GM19035 (cell line): ENCODE data around the gene COL5A1.

ENCODE experiments used
- ATAC-seq: cut with Tn5 transposase; IDR thresholded peaks from one replicate; pipeline ENCODE4 v1.9.1; 2021; ENCODE audit not compliant: unreplicated experiment

The COL5A1 gene

GRCh38 chr9:134641173-134641989 lies at the start of gene COL5A1:
TSS of gene COL5A1 (plus strand) at chr9:134641803. CDS start at chr9:134642188, 385 bp downstream.
- no peak for ATAC-seq

- no peak for ATAC-seq
Measured at GRCh38 chr9:134592018-134592818, 49.4 kb upstream of the COL5A1 start.

DNA sequence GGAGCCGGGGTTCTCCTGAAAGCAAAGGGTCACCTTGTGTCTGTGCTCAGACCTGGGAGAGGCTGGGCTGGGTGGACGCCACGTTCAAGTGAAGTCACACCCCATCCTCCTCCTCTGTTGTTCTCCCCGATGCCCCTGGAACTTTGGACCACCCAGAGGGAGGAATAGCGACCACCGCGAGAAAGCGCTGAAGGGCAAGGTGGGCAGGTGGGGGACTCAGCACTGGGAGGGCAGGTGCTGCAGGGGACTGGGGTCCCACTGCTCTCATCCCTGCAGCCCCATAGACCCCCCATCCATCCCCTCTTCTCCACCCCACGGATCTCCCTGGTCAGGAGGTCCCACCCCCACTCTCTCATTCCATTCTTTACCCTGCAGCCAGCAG lies 48.8 kb upstream of the COL5A1 start:
- ATAC-seq, result no peak

DNA sequence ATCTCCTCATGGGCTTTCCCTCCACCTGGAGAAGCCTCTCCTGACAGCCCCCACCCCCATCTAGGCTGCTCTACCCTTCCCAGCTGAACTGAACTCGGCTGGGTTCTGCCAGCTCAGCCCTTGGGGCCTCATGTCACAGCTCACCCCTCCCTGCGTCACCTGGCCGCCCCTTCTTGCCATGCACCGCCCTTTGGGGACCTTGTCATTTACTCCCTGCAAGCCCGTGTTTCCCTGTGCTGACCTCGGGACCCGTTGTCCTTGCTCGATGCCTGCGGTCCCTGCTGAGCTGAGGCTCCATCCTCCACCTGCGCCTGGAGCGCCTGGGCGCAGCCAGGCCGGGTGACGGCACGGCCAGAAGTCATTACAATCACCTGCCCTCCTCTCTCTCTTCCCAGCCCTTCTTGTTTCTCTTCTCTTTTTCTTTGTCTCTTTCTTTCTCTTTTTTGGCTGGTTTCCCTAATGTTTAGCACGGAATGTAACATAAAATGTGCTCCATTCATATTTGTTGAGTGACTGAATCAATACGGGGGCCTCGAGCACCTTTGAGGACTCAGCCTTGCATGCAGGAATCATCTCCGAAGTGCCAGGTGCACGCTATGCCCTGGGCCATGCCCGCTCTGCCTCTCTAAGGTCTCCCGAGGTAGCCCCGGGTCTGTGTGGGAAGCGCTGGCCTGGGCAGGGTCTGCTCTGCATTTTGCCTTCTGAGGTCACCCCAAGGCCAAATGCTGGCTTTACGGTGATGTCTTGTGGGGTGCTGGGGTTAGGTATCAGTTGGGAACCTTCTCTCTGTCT lies 48.1 kb upstream of the COL5A1 start:
- ATAC-seq, result no peak

GRCh38 chr9:134594078-134594941 lies 47.3 kb upstream of the COL5A1 start:
- ATAC-seq, result no peak

GRCh38 chr9:134595014-134595413 lies 46.6 kb upstream of the COL5A1 start:
- ATAC-seq, result no peak

GRCh38 chr9:134597041-134597913 lies 44.3 kb upstream of the COL5A1 start:
- no peak for ATAC-seq

DNA sequence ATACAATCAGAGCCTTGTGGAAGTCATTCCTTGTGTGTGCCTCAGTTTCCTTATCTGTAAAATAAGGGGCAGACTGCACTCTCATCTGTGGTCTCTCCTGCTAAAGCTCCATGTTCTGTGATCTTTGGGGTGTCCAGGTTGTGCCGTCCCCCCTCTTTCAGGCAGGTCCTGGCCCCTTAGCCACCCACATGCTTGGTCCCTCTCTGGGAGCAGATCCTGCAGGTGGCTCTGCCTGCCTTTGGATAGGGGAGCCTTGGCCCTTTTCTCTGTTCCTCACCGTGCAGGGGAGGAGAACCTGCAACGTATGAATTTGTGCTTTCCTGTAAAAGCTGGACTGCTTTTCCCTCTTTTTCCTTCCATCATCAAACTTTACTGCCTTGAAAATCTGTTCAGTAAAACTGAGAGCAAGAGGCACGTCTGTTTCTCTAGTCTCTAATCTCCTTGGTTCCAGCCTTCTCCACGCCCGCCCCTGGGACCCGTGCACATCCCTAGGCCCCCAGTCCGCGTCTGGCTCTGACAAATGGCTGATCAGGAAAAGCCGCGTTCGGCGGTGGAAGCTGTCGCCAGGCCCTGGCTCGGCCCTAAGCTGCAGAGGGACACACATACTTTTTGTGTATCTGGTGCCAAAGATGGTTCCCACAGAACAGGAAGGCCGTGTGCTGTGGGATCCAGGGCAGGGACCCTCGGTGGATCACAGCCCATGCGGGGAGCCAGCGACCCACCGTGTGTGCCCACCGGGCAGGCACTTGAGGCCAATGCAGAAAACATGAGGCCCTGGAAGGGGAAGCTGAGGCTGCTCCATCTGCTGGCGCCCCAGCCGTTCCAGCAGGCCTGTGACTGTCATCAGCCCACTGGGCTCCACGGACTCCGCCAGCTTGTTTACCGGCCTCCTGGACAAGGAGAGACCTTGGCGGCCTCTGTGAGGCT lies 43.4 kb upstream of the COL5A1 start:
- no peak for ATAC-seq

- ATAC-seq, result no peak
Measured at GRCh38 chr9:134598884-134599245, 42.7 kb upstream of the COL5A1 start.

DNA sequence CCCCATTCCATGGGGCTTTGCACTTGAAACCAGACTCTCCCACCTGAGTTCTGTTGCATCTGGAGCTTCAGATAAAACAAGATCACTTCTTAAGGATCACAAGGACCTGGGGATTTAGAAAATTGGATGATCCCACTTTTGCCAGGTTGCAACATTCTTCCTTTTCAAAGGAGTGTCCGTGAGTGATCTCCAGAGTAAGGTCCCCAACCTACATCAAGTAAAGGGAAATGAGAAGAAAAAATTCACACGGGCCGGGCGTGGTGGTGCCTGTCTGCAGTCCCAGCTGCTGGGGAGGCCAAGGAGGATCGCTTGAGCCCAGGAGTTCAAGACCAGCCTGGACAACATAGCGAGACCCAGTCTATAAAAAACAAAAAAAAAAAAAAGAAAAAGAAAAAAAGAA lies 41.2 kb upstream of the COL5A1 start:
- no peak for ATAC-seq

- no peak for ATAC-seq
Measured at GRCh38 chr9:134600836-134601638, 40.6 kb upstream of the COL5A1 start.

DNA sequence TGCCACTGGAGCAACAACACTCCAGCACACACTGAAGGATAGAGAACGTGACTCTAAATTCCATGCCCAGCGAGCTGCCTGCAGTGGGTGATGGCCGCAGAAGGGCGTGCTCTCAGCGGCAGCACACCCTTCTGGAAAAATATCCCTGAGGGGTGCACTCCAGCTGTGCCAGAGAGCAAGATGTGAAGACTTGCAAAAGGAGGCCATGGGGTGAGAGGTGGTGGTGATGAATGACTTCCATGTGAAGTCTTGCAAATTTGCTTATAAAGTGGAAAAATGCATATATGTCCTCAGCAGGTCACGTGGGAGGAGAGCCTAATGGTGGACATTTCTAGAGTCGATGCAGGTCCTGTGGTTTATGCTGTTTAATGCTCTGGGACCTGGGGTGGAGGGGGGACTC lies 39.8 kb upstream of the COL5A1 start:
- ATAC-seq, result no peak

DNA sequence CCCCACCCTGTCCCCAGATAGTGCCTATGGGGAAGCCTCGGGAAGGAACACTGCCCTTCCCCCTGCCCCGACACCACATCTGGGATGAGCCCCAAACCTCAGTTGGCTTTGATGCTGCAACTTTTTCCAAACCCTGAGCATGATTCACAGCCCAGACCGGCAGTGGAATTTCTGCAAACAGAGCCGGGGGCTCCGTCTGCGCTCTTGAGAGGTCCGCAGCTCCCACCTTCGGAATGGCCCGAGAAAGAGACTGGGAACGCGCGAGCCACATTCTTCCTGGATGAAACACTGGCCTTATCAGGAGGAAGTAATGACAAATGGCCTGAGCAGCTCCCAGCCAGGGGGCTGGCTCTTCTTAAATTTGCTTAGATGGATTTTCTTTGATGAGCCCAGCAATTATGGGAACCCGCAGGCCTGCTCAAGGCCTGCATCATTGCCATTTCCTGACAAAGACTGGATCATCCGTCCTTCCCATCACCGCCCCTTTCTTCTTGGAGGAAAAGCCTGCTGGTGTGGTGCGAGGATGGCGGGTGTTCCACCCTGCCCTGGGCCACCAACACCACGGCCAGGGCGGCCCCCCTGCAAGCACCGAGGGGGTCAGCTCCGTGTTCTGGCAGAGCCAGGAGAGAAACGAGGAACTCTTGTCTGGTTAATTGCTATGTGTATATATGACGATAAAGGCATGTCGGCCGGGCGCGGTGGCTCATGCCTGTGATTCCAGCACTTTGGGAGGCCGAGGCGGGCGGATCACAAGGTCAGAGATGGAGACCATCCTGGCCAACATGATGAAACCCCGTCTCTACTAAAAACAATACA lies 38.8 kb upstream of the COL5A1 start:
- ATAC-seq, result no peak

DNA sequence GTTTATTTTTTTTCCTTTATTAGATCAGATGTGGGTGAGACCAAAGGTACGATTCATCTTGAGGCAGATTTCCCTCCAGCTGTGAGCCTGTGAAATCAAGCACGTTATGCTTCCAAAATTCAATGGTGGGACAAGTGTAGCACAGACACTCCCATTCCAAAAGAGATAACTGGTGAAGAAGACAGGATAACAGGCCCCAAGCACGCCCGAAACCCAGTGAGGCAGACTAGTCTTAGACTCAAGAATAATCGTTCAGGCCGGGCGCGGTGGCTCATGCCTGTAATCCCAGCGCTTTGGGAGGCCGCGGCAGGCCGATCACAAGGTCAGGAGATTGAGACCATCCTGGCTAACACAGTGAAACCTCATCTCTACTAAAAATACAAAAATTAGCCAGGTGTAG lies 36.8 kb upstream of the COL5A1 start:
- no peak for ATAC-seq

DNA sequence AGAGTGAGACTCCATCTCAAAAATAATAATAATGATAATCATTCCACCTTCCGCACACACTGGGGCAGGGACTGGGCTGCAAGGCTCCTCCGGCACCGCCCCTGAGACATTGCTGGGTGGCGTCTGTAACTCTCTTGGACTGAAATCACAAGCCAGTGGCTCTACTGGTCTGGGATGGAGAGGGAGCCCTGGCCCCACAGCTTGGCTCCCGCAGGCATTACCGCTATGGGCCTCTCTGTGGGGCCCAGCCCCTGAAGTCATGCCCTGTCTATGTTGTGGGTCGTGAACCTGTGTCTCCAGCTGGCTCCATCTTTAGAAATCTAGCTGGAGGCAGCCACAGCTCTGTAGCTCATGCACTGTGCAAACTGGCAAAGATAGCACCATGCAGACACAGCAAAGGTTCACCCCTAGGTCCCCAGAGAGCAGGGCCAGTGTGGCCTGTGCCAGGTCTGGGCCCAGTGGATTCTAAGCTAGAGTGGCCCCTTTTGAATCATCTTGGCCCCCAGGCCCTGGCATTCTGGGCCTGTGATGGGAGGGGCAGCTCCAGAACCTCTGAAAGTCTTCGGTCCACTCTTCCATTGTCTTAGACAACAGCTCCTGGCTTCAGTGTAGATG lies 36.1 kb upstream of the COL5A1 start:
- ATAC-seq, result no peak

GRCh38 chr9:134605966-134606357 lies 35.6 kb upstream of the COL5A1 start:
- no peak for ATAC-seq
